ENCODE measurements around the gene SPRR2G. TPM values are rescaled to one million over a fixed set of nuclear protein-coding genes. Genes with fewer than 3 reads are reported as not detected.

SPRR2G gene
- total RNA-seq, 3 donors from 2014 or later (not counting 1 experiment from before 2014, with no cell fraction given), result not detected

GRCh38 chr1:153174624-153175023, 23.9 kb upstream of the SPRR2G start:
- ATAC-seq (no peak), DNase-seq (no peak)
- Mint-ChIP-seq H3K36me3 (no peaks in the 10 kb centered on the region), H3K9me3 (no peaks in the 10 kb centered on the region), H3K27me3 (ENCODE audit: low read depth in 2 of 2) (peaks cover 8 to 31% of the 10 kb centered on the region in 2 donors), H3K4me3 (no peak overlapping the region), H3K27ac (no peak overlapping the region), H3K4me1 (no peaks in the 10 kb centered on the region)
- no peaks in the 10 kb centered on the region for H3K27me3 ChIP-seq (ENCODE audit: control insufficient read depth, insufficient read depth, low read length)
- intact Hi-C loops (cut with micrococcal nuclease), result no loop called here
- H3K4me3 ChIP-seq (ENCODE audit: low read length), result no peak overlapping the region
- no peaks in the 10 kb centered on the region for H3K36me3 ChIP-seq (ENCODE audit: control insufficient read depth, insufficient read depth, low read length)
- TF ChIP-seq CTCF (IDR thresholded peaks at IDR 0.05), result no peak
- no peak overlapping the region for H3K27ac ChIP-seq (ENCODE audit: low read length)
- no peaks in the 10 kb centered on the region for H3K4me1 ChIP-seq (ENCODE audit: control insufficient read depth, insufficient read depth, low read length)
- no peaks in the 10 kb centered on the region for H3K9me3 ChIP-seq (ENCODE audit: control insufficient read depth, insufficient read depth, low read length)

DNA sequence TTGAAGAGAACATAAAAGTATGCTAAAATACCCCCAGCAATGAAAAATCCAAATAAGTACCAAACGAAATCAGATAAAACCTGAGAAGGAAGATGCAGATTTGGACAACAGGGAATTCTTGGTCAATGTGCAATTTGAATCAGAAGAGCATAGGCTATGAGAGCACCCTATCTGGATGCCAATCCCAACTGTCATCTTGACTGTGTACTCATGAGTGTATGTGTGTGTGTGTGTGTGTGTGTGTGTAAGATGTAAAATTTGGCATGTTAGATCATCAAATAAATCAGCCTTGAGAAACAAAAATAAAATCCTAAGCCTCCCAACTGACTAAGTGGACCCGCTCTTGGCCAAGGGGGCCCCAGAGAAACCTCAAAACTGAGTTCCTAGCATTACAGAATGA, 18.0 kb upstream of the SPRR2G start:
- Histone ChIP-seq H3K27me3 (ENCODE audit: control insufficient read depth, insufficient read depth, low read length) (no peaks in the 10 kb centered on the region), H3K4me3 (ENCODE audit: low read length) (no peak overlapping the region), H3K4me1 (ENCODE audit: control insufficient read depth, insufficient read depth, low read length) (no peaks in the 10 kb centered on the region), H3K9me3 (ENCODE audit: control insufficient read depth, insufficient read depth, low read length) (no peaks in the 10 kb centered on the region), H3K27ac (ENCODE audit: low read length) (no peak overlapping the region), H3K36me3 (ENCODE audit: control insufficient read depth, insufficient read depth, low read length) (no peaks in the 10 kb centered on the region)
- Mint-ChIP-seq H3K4me3 (no peak overlapping the region), H3K4me1 (no peaks in the 10 kb centered on the region), H3K9me3 (no peaks in the 10 kb centered on the region), H3K36me3 (no peaks in the 10 kb centered on the region), H3K27ac (no peak overlapping the region), H3K27me3 (ENCODE audit: low read depth in 2 of 2) (peaks cover 16 to 51% of the 10 kb centered on the region in 2 donors)
- intact Hi-C loops (cut with micrococcal nuclease), result no loop called here
- 93% methylated on average over 2 of the region's 2 CpGs for WGBS (ENCODE audit: insufficient coverage)
- TF ChIP-seq CTCF (IDR thresholded peaks at IDR 0.05), result no peak
- ATAC-seq (no peak), DNase-seq (no peak)

GRCh38 chr1:153155541-153155940, 4.9 kb upstream of the SPRR2G start:
- H3K27ac Mint-ChIP-seq, result no peak overlapping the region
- no peak overlapping the region for H3K4me3 ChIP-seq (ENCODE audit: low read length)
- H3K9me3 ChIP-seq (ENCODE audit: control insufficient read depth, insufficient read depth, low read length), result peaks cover 12% of the 10 kb centered on the region
- peaks cover 9% of the 10 kb centered on the region for H3K27me3 ChIP-seq (ENCODE audit: control insufficient read depth, insufficient read depth, low read length)
- H3K27me3 Mint-ChIP-seq (ENCODE audit: low read depth in 2 of 2), result peaks cover 19 to 37% of the 10 kb centered on the region in 2 donors
- intact Hi-C loops (cut with micrococcal nuclease), result no loop called here
- ATAC-seq (no peak), DNase-seq (no peak)
- H3K4me1 Mint-ChIP-seq, result no peaks in the 10 kb centered on the region
- no peaks in the 10 kb centered on the region for H3K36me3 Mint-ChIP-seq
- no peak overlapping the region for H3K4me3 Mint-ChIP-seq
- 96% methylated on average over 2 of the region's 2 CpGs for WGBS (ENCODE audit: insufficient coverage)
- no peaks in the 10 kb centered on the region for H3K36me3 ChIP-seq (ENCODE audit: control insufficient read depth, insufficient read depth, low read length)
- no peak for TF ChIP-seq CTCF (IDR thresholded peaks at IDR 0.05)
- no peaks in the 10 kb centered on the region for H3K4me1 ChIP-seq (ENCODE audit: control insufficient read depth, insufficient read depth, low read length)
- no peak overlapping the region for H3K27ac ChIP-seq (ENCODE audit: low read length)
- H3K9me3 Mint-ChIP-seq, result peaks cover 5 to 6% of the 10 kb centered on the region in 2 donors

- peaks cover 19 to 45% of the 10 kb centered on the region in 2 donors for H3K27me3 Mint-ChIP-seq (ENCODE audit: low read depth in 2 of 2)
- H3K9me3 Mint-ChIP-seq, result no peaks in the 10 kb centered on the region
- Histone ChIP-seq H3K9me3 (ENCODE audit: control insufficient read depth, insufficient read depth, low read length) (no peaks in the 10 kb centered on the region), H3K4me3 (ENCODE audit: low read length) (no peak overlapping the region), H3K27me3 (ENCODE audit: control insufficient read depth, insufficient read depth, low read length) (peaks cover 9% of the 10 kb centered on the region), H3K4me1 (ENCODE audit: control insufficient read depth, insufficient read depth, low read length) (no peaks in the 10 kb centered on the region), H3K36me3 (ENCODE audit: control insufficient read depth, insufficient read depth, low read length) (no peaks in the 10 kb centered on the region), H3K27ac (ENCODE audit: low read length) (no peak overlapping the region)
- 63% methylated on average over 2 of the region's 3 CpGs for WGBS (ENCODE audit: insufficient coverage)
- intact Hi-C loops (cut with micrococcal nuclease), result no loop called here
- H3K36me3 Mint-ChIP-seq, result no peaks in the 10 kb centered on the region
- no peak for ATAC-seq
- no peak overlapping the region for H3K4me3 Mint-ChIP-seq
- H3K27ac Mint-ChIP-seq, result no peak overlapping the region
- DNase-seq, result no peak
- no peaks in the 10 kb centered on the region for H3K4me1 Mint-ChIP-seq
- TF ChIP-seq CTCF (IDR thresholded peaks at IDR 0.05), result no peak
Observed at GRCh38 chr1:153152481-153152880, 1.8 kb upstream of the SPRR2G start.

Measured in natural killer cell (primary cell).